Endothelial cell of umbilical vein (primary cell): ENCODE measurements around the gene DUSP22. TPM values are rescaled to one million over a fixed set of nuclear protein-coding genes. Genes with fewer than 3 reads are reported as not detected.

Experiments
- BruUV-seq: library from RNA; stranded (reverse); fragments of 400-500 nt; replicated peaks from 2 replicates; lab custom pipeline; 2021; lab: Mats Ljungman, UMichigan
- CTCF ChIA-PET: fragments of 300-600, 350-600 bp; sonication (Branson Sonifier 250); formaldehyde crosslinking; loops from one replicate; lab custom pipeline; 2021; ENCODE audit warnings: antibody characterized with exemption, inconsistent platforms; lab: Charles Lee
- POLR2A ChIA-PET: fragments of 300-600, 350-600 bp; sonication (Branson Sonifier 250); formaldehyde crosslinking; loops from one replicate; lab custom pipeline; 2021; ENCODE audit warnings: antibody characterized with exemption, inconsistent platforms; lab: Charles Lee
- DNase-seq: peaks from one replicate; pipeline ENCODE4 v3.0.0-alpha.2; 2011; ENCODE audit warnings: low read depth, low spot score
- FAIRE-seq: peaks from 2 replicates; lab custom pipeline; 2011; peaks lifted over from hg19 to GRCh38; lab: Jason Lieb, UNC
- H2AFZ ChIP-seq: 2 replicates; pipeline ENCODE4 v1.6.0; 2012; ENCODE audit warnings: low read depth, low read length, control low read depth, inconsistent platforms
- H3K27ac ChIP-seq: 2 replicates; pipeline ENCODE4 v1.5.1; 2011; ENCODE audit warnings: low read depth, mild to moderate bottlenecking, control low read depth, low read length, moderate library complexity; ENCODE audit not compliant: insufficient read depth
- H3K27me3 ChIP-seq, 2 experiments: 2 replicates each; pipeline versions ENCODE4 v1.6.0 to v1.6.1; 2011; ENCODE audit warnings: low read length in 2 of 2, mixed read lengths in 1 of 2; ENCODE audit not compliant: control insufficient read depth in 2 of 2, insufficient read depth in 2 of 2
- H3K36me3 ChIP-seq, 2 experiments: 2 replicates in 1 of 2; 3 replicates in 1 of 2; pipeline ENCODE4 v1.5.1; 2011; ENCODE audit warnings: low read length in 2 of 2, mild to moderate bottlenecking in 1 of 2, moderate library complexity in 1 of 2; ENCODE audit not compliant: control insufficient read depth in 2 of 2, insufficient read depth in 2 of 2; ENCODE audit errors: extremely low read depth in 1 of 2
- H3K4me1 ChIP-seq: 3 replicates; pipeline ENCODE4 v1.5.1; 2011; ENCODE audit warnings: mild to moderate bottlenecking, low read length; ENCODE audit not compliant: control insufficient read depth, insufficient read depth; ENCODE audit errors: extremely low read depth
- H3K4me2 ChIP-seq: 2 replicates; pipeline ENCODE4 v1.6.1; 2011; ENCODE audit warnings: low read length, control low read depth, mixed read lengths; ENCODE audit not compliant: insufficient read depth
- H3K4me3 ChIP-seq, 3 experiments: fragments of 200-600 bp in 1 of 3; sonication (generic), shearing (Covaris generic) in 1 of 3; replicated peaks in 1 of 3; 2 replicates each; pipeline ENCODE4 v1.5.1; 2011 to 2016; ENCODE audit warnings: control low read depth in 3 of 3, low read length in 3 of 3, mild to moderate bottlenecking in 2 of 3, inconsistent platforms in 1 of 3, low read depth in 1 of 3, moderate library complexity in 1 of 3; ENCODE audit not compliant: insufficient read depth in 1 of 3
- H3K79me2 ChIP-seq: 2 replicates; pipeline ENCODE4 v1.6.0; 2012; ENCODE audit warnings: low read length, inconsistent platforms; ENCODE audit not compliant: control insufficient read depth, insufficient read depth
- H3K9ac ChIP-seq: replicated peaks from 2 replicates; pipeline ENCODE3; 2011; ENCODE audit warnings: low read length, control low read depth; ENCODE audit not compliant: insufficient read depth; ENCODE audit errors: extremely low read depth
- H3K9me1 ChIP-seq: replicated peaks from 3 replicates; pipeline ENCODE4 v1.6.0; 2011; ENCODE audit warnings: mild to moderate bottlenecking, low read length; ENCODE audit not compliant: control insufficient read depth, insufficient read depth; ENCODE audit errors: extremely low read depth
- H3K9me3 ChIP-seq: replicated peaks from 2 replicates; pipeline ENCODE4 v1.5.1; 2012; ENCODE audit warnings: low read length, inconsistent platforms; ENCODE audit not compliant: control insufficient read depth, insufficient read depth
- H4K20me1 ChIP-seq: replicated peaks from 2 replicates; pipeline ENCODE3; 2011; ENCODE audit warnings: mild to moderate bottlenecking, low read length; ENCODE audit not compliant: control insufficient read depth, insufficient read depth; ENCODE audit errors: extremely low read depth
- CTCF ChIP-seq, 2 donors: IDR thresholded peaks; 1 replicate in 1 of 2; 2 replicates in 1 of 2; pipeline ENCODE4 v1.5.1; 2011; ENCODE audit warnings: low read length in 2 of 2, mild to moderate bottlenecking in 2 of 2, moderate library complexity in 2 of 2, control low read depth in 1 of 2, inconsistent platforms in 1 of 2, low read depth in 1 of 2; ENCODE audit not compliant: insufficient read depth in 1 of 2; ENCODE audit errors: extremely low read depth in 1 of 2
- EZH2 ChIP-seq: IDR thresholded peaks from 2 replicates; pipeline ENCODE4 v1.6.1; 2012; ENCODE audit warnings: borderline replicate concordance, low read depth, mild to moderate bottlenecking, moderate library complexity, low read length, inconsistent platforms; ENCODE audit not compliant: severe bottlenecking
- FOS ChIP-seq: IDR thresholded peaks from 2 replicates; pipeline ENCODE4 v1.6.1; 2011; ENCODE audit warnings: mild to moderate bottlenecking, low read length, moderate library complexity, borderline replicate concordance; ENCODE audit not compliant: insufficient read depth
- GATA2 ChIP-seq: IDR thresholded peaks from 2 replicates; pipeline ENCODE4 v1.7.0; 2011; ENCODE audit warnings: low read depth, mild to moderate bottlenecking, moderate library complexity, mixed read lengths, low read length; ENCODE audit not compliant: insufficient read length, insufficient read depth
- JUN ChIP-seq: IDR thresholded peaks from 2 replicates; pipeline ENCODE4 v1.6.1; 2011; ENCODE audit warnings: borderline replicate concordance, low read depth; ENCODE audit not compliant: insufficient read length, insufficient read depth
- MAX ChIP-seq: IDR thresholded peaks from 2 replicates; pipeline ENCODE4 v1.6.1; 2011; ENCODE audit not compliant: insufficient read depth, insufficient read length
- MYC ChIP-seq: IDR thresholded peaks from one replicate; pipeline ENCODE4 v1.6.1; 2011; ENCODE audit warnings: mild to moderate bottlenecking, low read depth, low read length
- POLR2A ChIP-seq: IDR thresholded peaks from 2 replicates; pipeline ENCODE4 v1.6.1; 2012; ENCODE audit warnings: low read depth, mild to moderate bottlenecking, control low read depth, low read length
- POLR2AphosphoS5 ChIP-seq: IDR thresholded peaks from 2 replicates; pipeline ENCODE4 v1.6.1; 2012; ENCODE audit warnings: low read depth, mild to moderate bottlenecking, control low read depth, low read length, moderate library complexity; ENCODE audit not compliant: insufficient read depth
- dilution Hi-C: fragments of 300-500 bp; cut with MboI; formaldehyde crosslinking; loops from one replicate; pipeline ENCODE4 v1.15.0; 2019; ENCODE audit warnings: low sequenced_read_pairs; ENCODE audit not compliant: extremely low pct_ligation_motif_present
- intact Hi-C: fragments of 100-400 bp; cut with micrococcal nuclease; formaldehyde crosslinking; loops from one replicate; pipeline ENCODE4 v1.10.0; 2022
- polyA plus RNA-seq, 4 experiments: library from polyadenylated mRNA; depleted of rRNA in 3 of 4; stranded (reverse) in 3 of 4; unstranded in 1 of 4; fragments of >200 nt; gene quantifications; 2 replicates each; pipeline versions ENCODE4 v1.2.1 to v1.2.3, GENCODE V29; 2011 to 2012; ENCODE audit warnings: missing spikeins in 1 of 4
- total RNA-seq: library from RNA; stranded (reverse); gene quantifications from 2 replicates; pipeline ENCODE4 v1.2.3, GENCODE V29; 2021

Gene DUSP22
- total and polyA plus RNA-seq, 2 donors (not counting 3 experiments of a cell fraction or from before 2014, with no cell fraction given): 23.2 to 33.9 TPM

- Histone ChIP-seq H3K9me3 (no peaks in the 10 kb centered on the region), H3K4me1 (no peaks in the 10 kb centered on the region), H3K36me3 (peaks cover 0 to 9% of the 10 kb centered on the region in 2 experiments), H2AFZ (no peak overlapping the region), H3K27me3 (no peaks in the 10 kb centered on the region), H3K4me3 (no peak overlapping the region), H3K9ac (no peak overlapping the region), H3K4me2 (no peak overlapping the region), H3K9me1 (no peaks in the 10 kb centered on the region), H4K20me1 (no peaks in the 10 kb centered on the region), H3K79me2 (no peaks in the 10 kb centered on the region), H3K27ac (no peak overlapping the region)
- intact Hi-C loops: no loop called here
- TF ChIP-seq MYC (no peak), EZH2 (no peak), POLR2AphosphoS5 (no peak), POLR2A (no peak), MAX (no peak), FOS (no peak), JUN (no peak), CTCF (IDR thresholded peaks at IDR 0.05; ENCODE audit: extremely low read depth in 1 of 2, insufficient read depth in 1 of 2, low read depth in 1 of 2, low read length in 2 of 2) (no peak), GATA2 (no peak)
- ChIA-PET CTCF (no interaction called here), POLR2A (no interaction called here)
- FAIRE-seq: no peak
- dilution Hi-C loops: no loop called here
- no peak for DNase-seq
- no TSS peak for BruUV-seq
Measured at GRCh38 chr6:347232-347631, 54.9 kb downstream of the DUSP22 start.
